HG02759 (cell line): Measurements from ENCODE around the gene YTHDF1.

Source experiments
- ATAC-seq: cut with Tn5 transposase; IDR thresholded peaks from one replicate; pipeline ENCODE4 v1.9.1; 2021; ENCODE audit warnings: mild to moderate bottlenecking, moderate library complexity; ENCODE audit not compliant: unreplicated experiment

YTHDF1 gene

DNA sequence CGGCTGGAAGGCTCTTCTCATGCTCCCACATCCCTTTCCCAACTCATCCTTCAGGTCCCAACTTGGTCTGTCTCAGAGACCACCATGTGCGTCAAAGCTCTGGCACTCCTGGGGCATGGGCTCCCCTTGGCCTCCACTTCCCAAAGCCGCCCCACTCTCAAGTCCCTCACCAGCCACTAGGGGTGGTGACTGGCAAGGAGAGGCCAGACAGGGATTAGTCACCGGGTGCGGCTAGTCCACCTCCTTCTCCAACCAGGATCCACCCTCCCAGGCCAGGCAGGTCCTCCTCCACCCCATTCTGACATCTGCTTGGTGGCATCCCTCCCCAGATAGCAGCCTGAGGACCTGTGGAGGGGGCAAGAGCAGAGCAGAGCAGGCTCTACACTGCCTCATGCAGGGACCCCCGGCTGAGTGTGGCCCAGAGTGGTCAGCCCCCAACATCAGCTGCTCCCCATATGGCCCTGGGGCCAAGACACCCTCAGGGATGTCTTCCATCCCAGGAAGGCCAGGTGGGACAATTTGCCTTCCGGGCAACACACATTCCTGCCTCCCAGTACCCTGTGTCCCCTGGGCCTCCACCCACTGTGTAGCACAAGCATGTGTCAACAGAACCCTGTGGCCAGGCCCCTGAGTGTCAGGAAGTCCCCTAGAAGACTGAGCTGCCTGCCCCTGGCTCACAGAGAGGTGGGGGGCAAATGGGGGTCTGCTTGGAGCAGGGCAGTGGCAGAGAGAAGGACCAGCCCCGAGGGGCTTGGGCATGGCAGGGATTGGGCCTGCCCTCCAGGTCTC lies 29.2 kb downstream of the YTHDF1 start:
- no peak for ATAC-seq

- no peak for ATAC-seq
Measured at GRCh38 chr20:63186084-63186483, 29.8 kb downstream of the YTHDF1 start.

DNA sequence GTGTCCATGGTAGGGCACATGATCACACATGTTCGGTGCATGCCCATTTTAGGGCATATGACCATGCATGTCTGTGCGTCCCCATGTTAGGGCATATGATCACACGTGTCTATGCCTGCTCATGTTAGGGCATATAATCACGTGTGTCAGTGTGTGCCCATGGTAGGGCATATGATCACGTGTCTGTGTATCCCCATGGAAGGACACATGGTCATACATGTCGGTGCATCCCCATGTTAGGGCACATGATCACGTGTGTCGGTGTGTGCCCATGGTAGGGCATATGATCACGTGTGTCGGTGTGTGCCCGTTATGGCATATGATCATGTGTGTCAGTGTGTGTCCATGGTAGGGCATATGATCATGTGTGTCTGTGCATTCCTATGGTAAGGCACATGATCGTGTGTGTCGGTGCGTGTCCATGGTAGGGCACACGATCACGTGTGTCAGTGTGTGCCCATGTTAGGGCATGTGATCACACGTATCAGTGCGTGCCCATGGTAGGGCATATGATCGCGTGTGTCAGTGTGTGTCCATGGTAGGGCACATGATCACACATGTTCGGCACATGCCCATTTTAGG lies 30.6 kb downstream of the YTHDF1 start:
- ATAC-seq: no peak

GRCh38 chr20:63183422-63184146 lies 32.3 kb downstream of the YTHDF1 start:
- no peak for ATAC-seq

GRCh38 chr20:63182946-63183415 lies 33.0 kb downstream of the YTHDF1 start:
- no peak for ATAC-seq

- no peak for ATAC-seq
Measured at GRCh38 chr20:63182425-63182824, 33.5 kb downstream of the YTHDF1 start.

- ATAC-seq: no peak
Measured at GRCh38 chr20:63181226-63181625, 34.7 kb downstream of the YTHDF1 start.

DNA sequence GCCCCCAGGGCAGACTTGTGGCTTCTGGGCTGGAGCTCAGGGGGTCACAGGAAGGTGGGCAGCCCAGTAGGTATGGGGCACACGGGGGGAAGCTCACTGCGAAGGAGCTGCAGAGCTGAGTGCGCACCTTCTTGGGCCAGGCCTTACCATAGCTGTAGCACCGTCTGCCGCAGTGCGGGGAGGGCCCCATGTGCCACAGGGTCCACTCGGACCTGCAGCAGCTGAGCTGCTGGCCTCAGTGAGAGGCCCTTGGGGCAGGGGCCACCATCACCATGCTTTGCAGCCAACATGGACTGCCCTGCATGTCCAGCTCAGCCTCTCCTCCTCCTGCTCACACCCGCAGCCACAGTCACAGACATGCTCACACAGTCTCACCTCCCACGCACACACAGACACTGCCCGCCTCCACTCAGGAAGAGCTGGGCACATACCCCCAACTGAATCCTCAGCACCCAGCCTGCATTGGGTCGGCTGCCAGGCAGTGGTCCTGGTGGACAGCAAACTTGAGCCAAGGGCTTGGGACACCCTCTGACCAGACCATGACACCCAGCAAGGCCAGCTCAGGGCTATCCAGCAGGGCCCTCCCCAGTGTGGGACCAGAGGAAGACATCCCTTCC lies 35.3 kb downstream of the YTHDF1 start:
- no peak for ATAC-seq

DNA sequence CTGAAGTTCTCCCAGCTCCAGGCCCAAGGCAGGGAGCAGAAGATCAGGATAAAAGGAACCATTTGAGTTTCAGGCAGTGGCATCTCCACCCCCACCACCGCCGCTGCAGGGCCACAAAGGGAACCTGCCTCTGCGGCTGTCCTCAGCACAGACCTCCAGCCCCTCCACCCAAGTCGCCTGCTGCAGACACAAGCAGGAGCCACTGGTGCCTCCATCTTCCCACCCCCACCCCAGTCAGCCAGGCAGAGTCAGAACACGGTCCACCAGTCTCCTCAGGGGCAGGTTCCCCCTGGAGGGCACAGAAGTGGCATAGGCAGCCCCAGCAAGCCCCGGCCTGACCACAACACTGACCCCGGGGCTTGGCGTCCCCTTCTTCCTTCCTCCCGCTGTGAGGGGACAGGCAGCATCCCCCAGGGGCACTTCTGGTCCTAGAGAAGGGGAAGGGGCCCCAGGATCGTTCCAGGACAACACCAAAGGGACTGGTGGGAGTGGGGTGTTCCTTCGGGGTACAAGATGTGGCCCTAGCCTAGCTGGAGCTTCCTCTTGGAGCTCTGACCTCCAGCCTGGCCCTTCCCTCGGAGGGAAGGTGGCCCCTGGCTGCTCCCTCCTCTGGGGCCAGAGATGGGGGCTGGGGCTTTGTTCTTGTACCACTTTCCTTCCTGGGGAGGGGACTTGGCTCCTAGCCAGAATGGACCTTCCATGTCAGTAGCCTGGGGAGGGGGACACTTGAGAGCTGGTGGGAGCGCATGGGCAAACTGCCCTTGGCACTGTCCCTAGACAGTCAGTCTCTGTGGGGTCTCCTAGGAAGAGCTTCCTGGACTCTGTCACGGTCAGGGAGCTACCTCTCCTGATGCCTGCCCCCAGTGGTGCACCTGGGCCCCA lies 36.0 kb downstream of the YTHDF1 start:
- no peak for ATAC-seq

DNA sequence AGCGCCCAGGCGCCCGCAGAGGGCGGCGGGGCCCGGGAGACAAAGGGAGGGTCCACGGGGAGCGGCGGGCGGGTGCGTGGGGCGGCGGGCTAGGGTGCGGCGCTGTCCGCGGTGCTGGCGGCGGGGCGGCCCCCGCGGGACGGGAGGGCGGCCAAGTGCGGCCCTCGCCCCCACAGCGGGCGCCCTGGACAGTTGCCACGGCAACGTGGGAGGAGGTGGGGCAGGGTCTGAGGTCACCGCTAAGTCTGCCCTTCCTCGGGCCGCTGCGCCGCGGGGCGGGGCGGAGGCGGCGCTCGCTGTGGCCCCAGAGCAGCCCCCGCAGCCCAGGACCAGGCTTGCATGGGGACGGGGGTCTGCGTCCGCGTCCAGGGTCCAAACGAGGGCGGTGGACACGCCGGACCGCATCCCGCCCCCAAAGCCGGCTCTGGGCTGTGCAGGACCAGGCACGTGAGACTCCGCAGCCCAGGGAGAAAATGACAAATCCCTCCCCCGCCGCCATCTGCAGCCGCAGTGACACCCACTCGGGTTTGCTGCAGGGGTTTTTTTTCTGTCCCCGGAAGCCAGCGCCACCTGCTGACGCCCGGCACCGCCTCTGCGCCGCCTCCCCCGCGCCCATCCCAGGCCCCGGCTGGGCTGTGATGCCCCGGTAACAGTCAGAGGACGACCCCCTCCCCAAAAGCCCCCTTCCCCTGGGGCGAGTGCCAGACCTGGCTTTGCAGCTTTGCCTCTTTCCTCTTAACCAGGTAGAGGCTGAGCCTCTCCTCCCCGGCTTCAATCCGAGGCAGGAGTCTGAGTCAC lies 36.8 kb downstream of the YTHDF1 start:
- ATAC-seq: peak; percentile 57

GRCh38 chr20:63178446-63178820 lies 37.5 kb downstream of the YTHDF1 start:
- no peak for ATAC-seq

DNA sequence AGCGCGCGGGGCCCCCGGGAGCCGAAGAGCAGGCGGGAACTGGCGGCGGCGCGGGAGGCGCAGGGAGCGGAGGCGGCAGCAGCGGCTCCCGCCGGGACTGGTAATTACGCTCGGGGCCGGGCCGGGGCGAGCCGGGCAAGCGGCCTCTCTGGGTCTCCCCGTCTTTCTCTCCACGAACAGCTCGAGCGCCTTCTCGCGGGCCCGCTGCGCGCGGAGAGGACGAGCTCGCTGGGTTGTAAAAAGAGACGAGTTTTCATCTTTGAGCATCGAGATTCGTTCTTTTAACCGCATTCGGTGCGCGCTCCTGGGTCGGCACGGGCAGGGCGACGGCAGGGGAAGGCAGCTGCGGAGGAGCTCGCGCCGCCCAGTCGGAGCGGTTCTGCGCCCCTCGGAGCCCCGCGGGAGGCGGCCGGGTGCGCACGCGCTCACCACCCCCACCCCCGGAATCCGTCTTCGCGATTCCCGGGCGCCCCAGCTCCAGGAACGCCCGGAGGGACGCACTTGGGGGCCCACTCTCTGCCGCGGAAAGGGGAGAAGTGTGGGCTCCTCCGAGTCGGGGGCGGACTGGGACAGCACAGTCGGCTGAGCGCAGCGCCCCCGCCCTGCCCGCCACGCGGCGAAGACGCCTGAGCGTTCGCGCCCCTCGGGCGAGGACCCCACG lies 38.0 kb downstream of the YTHDF1 start:
- ATAC-seq: no peak

DNA sequence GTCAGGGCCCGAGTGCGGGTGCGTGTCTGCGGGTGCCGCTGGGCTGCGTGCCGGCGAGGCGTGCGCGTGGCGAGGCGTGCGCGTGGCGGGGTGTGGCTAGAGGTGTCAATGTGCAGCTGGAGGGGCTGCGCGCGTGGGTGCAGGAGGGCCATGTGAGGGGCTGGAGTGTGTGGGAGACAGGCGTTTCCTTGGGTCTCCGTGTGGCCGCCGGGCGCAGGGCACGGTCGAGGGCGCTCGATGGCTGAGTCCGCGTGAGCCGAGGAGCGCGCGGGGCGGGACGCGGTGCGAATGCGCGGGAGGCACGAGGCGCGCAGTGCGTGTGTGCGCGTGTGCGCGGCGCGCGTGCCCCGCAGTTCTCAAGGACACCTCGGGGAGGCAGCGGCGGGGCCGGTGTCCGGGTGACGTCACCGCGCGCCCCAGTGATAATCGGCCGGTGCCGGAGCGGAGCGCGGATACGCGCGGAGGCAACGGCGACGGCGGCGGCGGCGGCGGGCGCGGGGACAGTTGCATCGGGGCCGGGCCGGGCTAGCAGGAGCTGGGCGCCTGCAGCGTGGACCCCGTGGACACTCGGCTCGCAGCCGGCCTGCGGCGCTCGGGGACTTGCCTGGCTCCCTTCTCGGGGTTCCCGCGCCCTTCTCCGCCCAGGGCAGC lies 38.7 kb downstream of the YTHDF1 start:
- no peak for ATAC-seq

- no peak for ATAC-seq
Measured at GRCh38 chr20:63176427-63177133, 39.4 kb downstream of the YTHDF1 start.

DNA sequence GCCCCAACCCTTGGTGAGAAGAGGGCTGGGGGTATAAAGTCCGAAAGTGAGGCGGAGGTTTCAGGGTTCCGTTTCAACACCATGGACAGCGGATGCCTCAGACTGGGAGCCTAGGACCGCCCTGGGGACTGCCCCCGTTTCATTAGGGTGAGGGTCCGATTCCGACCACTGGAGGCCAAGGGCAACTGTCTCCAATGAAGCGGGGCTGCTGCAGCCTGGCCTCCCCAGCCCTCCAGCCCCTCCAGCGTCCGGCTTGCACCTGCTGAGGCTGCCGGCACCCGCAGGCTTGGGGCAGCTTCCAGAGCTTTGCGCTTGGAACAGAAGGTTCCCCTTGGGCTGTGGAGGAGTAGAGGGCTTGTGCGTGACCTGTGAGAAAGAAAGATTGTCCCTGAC lies 39.9 kb downstream of the YTHDF1 start:
- no peak for ATAC-seq

- ATAC-seq: no peak
Measured at GRCh38 chr20:63175038-63175895, 40.7 kb downstream of the YTHDF1 start.
